Left ventricle myocardium inferior (tissue), 1 donor: ENCODE measurements around the gene RELA. TPM values are rescaled to one million over a fixed set of nuclear protein-coding genes. Genes with fewer than 3 reads are reported as not detected.

Source experiments
- DNase-seq: peaks from one replicate; pipeline ENCODE4 v3.0.0-alpha.2; 2020
- H3K27ac ChIP-seq: fragments of 200-600 bp; replicated peaks from 2 replicates; pipeline ENCODE4 v1.8.0; 2021
- H3K27me3 ChIP-seq: fragments of 200-600 bp; 2 replicates; pipeline ENCODE4 v1.8.0; 2021; ENCODE audit warnings: low read depth
- H3K36me3 ChIP-seq: fragments of 200-600 bp; 2 replicates; pipeline ENCODE4 v1.8.0; 2021
- H3K4me1 ChIP-seq: fragments of 200-600 bp; 2 replicates; pipeline ENCODE4 v1.8.0; 2021
- H3K4me3 ChIP-seq: fragments of 200-600 bp; 2 replicates; pipeline ENCODE4 v1.8.0; 2021; ENCODE audit warnings: mild to moderate bottlenecking, moderate library complexity
- H3K9me3 ChIP-seq: fragments of 200-600 bp; replicated peaks from 2 replicates; pipeline ENCODE4 v1.8.0; 2021
- CTCF ChIP-seq: fragments of 200-600 bp; IDR thresholded peaks from 2 replicates; pipeline ENCODE4 v1.8.0; 2021; ENCODE audit warnings: antibody characterized with exemption, mild to moderate bottlenecking, borderline replicate concordance
- intact Hi-C: fragments of 100-400 bp; cut with micrococcal nuclease; formaldehyde crosslinking; loops from one replicate; pipeline ENCODE4 v1.11.0; 2022
- total RNA-seq: library from RNA; stranded (reverse); fragmentation: NEBNext Ultra II Directional; extraction: Animal tissue kit (Norgen Biotek cat#: 25700); gene quantifications from one replicate; pipeline ENCODE4 v1.2.1, GENCODE V29; 2021
- donor health status: DM: no; HTN: yes; CAD: no; lungs with severe emphysema.

Gene RELA
- total RNA-seq, 1 donor from 2014 or later = 33.8 TPM

- H3K27me3 ChIP-seq = no peaks in the 10 kb centered on the region
- intact Hi-C loops = no loop called here
- no peaks in the 10 kb centered on the region for H3K9me3 ChIP-seq
- H3K4me3 ChIP-seq = no peak overlapping the region
- H3K27ac ChIP-seq = no peak overlapping the region
- TF ChIP-seq CTCF = no peak
- peaks cover 73% of the 10 kb centered on the region for H3K36me3 ChIP-seq
- DNase-seq = no peak
- peaks cover 64% of the 10 kb centered on the region for H3K4me1 ChIP-seq
Measured at GRCh38 chr11:65655570-65656332, 7.0 kb downstream of the RELA start.

GRCh38 chr11:65654375-65655349, 8.1 kb downstream of the RELA start:
- H3K9me3 ChIP-seq = no peaks in the 10 kb centered on the region
- no peaks in the 10 kb centered on the region for H3K27me3 ChIP-seq
- peak overlapping the region; percentile 99 for H3K27ac ChIP-seq
- peaks cover 64% of the 10 kb centered on the region for H3K4me1 ChIP-seq
- DNase-seq = no peak
- no peak overlapping the region for H3K4me3 ChIP-seq
- intact Hi-C loops = no loop called here
- TF ChIP-seq CTCF = no peak
- H3K36me3 ChIP-seq = peaks cover 73% of the 10 kb centered on the region

GRCh38 chr11:65653229-65654225, 9.2 kb downstream of the RELA start:
- TF ChIP-seq CTCF = no peak
- Histone ChIP-seq H3K36me3 (peaks cover 73% of the 10 kb centered on the region), H3K4me3 (peak overlapping the region; percentile 71), H3K4me1 (peaks cover 67% of the 10 kb centered on the region), H3K27me3 (no peaks in the 10 kb centered on the region), H3K27ac (peak overlapping the region; percentile 99), H3K9me3 (no peaks in the 10 kb centered on the region)
- no peak for DNase-seq
- intact Hi-C loops = no loop called here

GRCh38 chr11:65652511-65653228, 10.0 kb downstream of the RELA start:
- H3K27me3 ChIP-seq = no peaks in the 10 kb centered on the region
- no peaks in the 10 kb centered on the region for H3K9me3 ChIP-seq
- peak; percentile 95 for DNase-seq
- intact Hi-C loops = no loop called here
- H3K27ac ChIP-seq = peak overlapping the region; percentile 99
- H3K4me3 ChIP-seq = peak overlapping the region; percentile 71
- peaks cover 68% of the 10 kb centered on the region for H3K4me1 ChIP-seq
- no peak for TF ChIP-seq CTCF
- H3K36me3 ChIP-seq = peaks cover 73% of the 10 kb centered on the region
